ENCODE results near the gene IRF2.

Gene IRF2

DNA sequence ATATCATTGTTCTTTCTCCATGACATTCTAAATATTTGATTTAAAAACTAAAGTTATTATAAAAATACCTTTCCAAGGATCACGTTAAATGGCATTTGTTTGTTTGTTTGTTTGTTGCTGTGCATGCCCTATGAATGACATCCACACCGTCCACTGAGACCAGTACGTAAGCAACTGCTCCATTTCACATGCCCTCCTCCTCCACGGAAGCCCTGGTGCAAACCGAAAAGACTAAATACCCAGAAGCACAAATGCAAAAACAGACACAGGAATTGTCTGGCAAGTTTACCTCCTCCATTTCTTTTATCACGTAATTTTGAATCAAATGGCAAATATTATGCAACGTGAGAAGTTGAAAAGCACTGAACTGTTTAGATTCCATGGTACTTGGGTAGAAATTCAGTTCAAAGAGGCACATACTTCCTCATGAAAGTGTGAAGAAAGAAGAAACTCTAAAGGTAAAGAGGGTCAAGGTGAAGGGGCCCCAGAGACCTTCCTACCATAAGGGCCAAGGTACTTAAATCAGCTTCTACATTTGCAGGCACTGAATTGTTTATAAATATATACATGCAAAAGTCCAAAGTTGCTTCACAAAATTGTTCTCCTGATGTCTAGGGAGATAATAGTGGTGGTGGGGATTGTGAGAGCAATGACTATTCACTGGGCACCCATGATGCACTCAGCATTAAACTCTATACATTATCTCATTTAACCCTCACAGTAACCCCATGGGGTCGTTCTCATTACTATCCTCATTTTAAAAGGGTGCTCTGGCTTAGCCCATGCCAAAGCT, 23.4 kb downstream of the IRF2 start:
- DNase-seq (ENCODE audit: low spot score): no peak

DNA sequence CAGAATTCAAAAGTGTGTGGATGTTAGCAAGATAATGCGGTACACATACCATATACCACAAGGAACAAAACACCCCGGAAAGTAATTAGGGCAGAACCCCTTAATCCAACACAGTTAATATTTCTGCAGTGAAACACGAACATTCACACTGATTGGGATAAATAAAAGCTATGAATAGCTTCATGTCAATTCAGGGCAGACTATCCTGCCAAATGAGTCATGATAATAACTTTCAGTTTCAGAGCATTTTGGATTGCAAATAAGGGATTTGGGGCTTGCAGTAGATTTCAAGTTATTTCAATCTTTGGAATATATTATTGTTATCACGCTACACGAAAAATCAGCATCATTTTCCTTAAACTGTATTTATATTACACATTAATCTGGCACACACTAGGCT, 24.3 kb downstream of the IRF2 start:
- DNase-seq (ENCODE audit: low spot score): no peak

- DNase-seq (ENCODE audit: low spot score): no peak
These were observed 25.5 kb downstream of the IRF2 start for GRCh38 chr4:184448821-184449220.

- DNase-seq (ENCODE audit: low spot score): no peak
These were observed 26.2 kb downstream of the IRF2 start for GRCh38 chr4:184448141-184448540.

- no peak for DNase-seq (ENCODE audit: low spot score)
These were observed 26.7 kb downstream of the IRF2 start for GRCh38 chr4:184447664-184448063.

DNA sequence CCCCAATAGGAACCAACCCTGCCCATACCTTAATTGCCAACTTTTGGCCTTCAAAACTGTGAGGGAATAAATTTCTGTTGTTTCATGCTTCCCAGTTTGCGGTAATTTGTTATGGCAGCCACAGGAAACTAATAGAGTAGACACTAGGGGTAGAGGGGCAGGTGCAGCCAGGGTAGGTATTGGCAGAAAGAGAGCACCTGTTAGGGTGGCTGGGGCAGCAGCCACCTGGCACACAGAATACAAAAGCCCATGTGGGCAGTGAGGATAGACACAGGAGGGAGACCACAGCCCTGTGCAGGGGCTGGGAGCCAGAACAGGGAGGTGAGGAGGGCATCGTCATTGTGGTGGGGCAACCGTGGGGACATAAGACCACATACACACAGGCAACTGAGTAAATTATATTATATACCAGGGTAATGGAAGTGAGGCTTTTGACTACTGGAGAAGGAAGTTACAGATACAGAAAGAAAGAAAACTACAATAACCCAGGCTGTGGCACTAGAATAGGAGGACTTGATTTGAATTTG, 28.2 kb downstream of the IRF2 start:
- no peak for DNase-seq (ENCODE audit: low spot score)

DNA sequence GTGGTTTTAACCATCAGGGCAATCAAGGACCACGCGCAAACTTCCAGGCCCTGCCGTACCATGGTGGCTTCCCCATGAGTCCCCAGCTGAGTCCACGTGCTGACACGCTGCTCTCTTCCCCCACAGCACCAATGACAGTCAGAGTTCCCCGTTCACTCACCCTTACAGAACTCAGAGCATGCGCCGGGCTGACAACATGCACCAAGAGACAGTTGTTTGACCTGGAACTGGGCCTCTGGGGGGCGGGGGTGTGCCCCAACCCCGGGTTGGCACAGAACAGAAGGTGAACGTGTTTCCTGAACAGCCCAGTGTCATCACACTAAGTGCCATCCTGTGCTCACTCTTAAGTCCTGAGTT, 29.4 kb downstream of the IRF2 start:
- no peak for DNase-seq (ENCODE audit: low spot score)

GRCh38 chr4:184444215-184444952, 30.0 kb downstream of the IRF2 start:
- DNase-seq (ENCODE audit: low spot score): no peak

DNA sequence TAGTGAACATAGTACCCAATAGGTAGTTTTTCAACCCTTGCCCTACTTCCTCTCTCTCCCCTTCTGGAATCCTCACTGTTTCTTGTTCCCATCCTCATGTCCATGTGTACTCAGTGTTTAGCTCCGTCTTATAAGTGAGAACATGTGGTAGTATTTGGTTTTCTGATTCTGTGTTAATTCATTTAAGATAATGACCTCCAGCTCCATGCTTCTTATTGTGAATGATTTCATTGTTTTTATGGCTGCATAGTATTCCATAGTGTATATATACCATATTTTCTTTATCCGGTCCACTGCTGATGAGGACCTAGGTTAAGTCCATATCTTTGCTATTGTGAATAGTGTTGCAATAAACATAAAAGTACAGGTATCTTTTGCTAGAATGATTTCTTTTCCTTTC, 31.0 kb downstream of the IRF2 start:
- no peak for DNase-seq (ENCODE audit: low spot score)

- no peak for DNase-seq (ENCODE audit: low spot score)
These were observed 32.1 kb downstream of the IRF2 start for GRCh38 chr4:184442314-184442635.

- no peak for DNase-seq (ENCODE audit: low spot score)
These were observed 32.7 kb downstream of the IRF2 start for GRCh38 chr4:184441461-184442313.

DNA sequence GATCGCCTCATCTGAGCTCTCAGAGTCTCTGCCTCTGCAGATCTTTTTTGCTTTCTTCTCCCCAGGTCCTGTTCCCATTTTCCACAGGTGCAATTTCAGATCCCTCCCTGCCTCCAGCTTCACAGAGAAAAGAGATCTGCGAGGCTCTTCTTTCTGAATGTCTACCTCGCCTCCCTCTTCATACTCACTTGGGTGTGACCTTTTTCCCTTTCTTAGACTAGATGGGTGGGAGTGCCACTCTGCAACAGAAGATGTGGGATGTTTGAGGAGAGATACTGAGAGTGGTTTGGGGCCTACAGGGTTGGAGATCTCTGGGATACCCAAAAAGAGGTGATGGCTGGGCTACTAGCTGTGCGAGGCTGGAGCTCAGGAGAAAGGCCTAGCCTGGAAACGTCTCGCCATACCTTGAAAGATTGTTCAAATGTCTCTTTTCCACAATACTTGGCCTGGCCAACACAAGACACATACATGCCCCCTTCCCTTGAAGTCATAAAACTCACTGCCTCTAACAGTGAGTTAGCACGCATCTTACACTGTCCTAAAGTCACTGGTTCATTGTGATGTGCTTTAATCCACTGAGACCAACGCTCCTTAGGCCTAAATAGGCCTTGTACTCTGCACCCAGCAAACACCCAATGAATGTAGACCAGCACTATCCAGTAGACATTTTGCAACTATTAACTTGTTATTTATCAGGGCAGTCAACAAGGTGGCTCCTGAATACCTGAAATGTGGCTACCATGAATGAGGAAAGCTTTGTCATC, 33.6 kb downstream of the IRF2 start:
- DNase-seq (ENCODE audit: low spot score): no peak

DNA sequence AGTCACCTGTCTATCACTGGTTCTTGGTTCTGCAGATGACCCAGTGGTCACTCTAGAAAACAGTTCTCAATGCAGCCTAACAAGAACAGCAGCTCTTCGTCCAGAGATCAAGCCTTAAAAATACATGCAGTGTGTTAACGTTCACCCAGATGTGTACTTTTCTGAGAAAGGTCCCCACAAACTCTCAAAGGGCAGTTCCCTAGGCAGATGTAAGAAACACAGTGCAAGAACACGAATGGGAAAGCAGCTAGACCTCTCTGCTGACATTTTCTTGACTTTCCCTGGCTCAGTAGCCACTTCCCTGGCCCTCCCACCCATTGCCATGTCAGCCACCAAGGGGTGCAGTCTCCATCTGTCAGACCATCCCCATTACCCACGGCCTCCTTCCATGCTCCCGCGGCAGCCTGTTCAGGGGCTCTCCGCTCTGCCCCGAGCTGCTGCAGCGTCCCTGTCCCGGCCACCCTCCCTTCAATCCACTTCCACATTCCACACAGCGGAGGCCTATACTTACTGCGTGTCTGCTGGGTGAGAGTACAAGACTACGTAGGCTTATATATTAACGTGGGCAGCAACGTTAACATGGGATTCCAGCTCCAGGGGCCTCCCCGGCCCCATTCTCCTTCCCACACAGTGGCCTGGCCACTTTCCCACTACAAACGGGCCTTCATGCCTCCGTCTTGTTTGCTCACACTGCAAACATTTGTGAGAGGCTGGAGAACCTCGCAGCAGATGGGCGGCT, 34.3 kb downstream of the IRF2 start:
- no peak for DNase-seq (ENCODE audit: low spot score)

DNA sequence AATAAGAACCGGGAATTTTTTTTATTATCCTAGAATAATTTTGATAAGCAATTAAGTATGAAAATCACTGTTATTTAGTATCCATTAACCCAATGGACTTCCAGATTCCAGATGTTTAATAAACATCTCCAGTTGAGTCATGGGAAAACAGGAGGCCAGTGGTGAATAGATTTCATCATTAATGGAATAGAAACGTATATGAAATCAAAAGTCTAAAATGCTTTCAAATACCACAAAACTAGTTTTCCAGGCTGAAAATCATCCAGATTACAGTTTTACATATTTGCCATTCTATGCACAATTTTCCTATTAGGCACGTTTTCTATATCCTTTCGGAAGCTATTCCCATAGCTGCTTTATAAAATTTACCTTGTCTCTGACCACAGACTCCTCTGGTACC, 35.0 kb downstream of the IRF2 start:
- DNase-seq (ENCODE audit: low spot score): no peak

- no peak for DNase-seq (ENCODE audit: low spot score)
These were observed 36.0 kb downstream of the IRF2 start for GRCh38 chr4:184438375-184438774.

GRCh38 chr4:184437565-184438265, 36.6 kb downstream of the IRF2 start:
- no peak for DNase-seq (ENCODE audit: low spot score)

DNA sequence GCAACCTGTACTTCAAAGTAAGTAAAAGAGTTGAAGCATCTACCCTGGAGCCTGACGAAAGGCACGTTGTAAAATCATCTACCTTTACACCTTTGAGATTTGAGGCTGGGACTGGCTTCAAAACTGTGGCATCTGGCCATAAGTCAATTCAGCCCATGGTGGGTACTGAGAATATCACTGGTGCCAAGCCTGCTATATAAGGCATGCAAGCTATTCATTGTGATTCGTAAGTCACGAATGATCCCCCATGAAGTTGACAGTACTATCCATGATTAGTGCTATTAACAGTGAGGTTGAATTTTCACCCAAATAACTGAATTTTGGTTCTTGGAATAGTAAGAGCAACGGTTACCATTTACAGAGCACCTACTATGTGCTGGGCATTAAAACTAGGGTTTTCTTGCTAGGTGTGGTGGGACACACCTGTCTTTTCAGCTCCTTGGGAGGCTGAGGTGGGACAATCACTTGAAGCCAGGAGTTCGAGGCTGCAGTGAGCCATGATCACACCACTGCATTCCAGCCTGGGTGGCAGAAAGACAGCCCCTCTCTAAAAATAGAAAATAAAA, 39.8 kb downstream of the IRF2 start:
- DNase-seq (ENCODE audit: low spot score): no peak

DNA sequence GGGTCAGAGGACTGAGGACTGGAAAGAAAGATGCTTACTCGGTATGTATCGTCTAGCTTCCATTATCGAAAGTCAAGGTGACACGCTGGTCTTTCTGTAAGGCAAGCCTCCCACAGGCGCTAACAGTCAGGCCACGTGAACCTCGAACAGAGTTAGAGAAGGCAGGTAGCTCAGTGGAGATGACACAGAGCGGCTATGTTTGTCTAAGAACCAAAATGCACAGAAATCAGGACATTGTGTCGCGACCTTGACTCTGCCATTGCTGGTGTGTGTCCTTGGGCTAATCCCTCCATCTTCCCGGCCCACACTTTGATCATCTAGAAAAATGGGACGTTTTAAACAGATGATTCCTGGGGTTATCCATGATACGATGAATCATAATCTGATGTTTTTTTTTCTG, 40.3 kb downstream of the IRF2 start:
- DNase-seq (ENCODE audit: low spot score): no peak

DNA sequence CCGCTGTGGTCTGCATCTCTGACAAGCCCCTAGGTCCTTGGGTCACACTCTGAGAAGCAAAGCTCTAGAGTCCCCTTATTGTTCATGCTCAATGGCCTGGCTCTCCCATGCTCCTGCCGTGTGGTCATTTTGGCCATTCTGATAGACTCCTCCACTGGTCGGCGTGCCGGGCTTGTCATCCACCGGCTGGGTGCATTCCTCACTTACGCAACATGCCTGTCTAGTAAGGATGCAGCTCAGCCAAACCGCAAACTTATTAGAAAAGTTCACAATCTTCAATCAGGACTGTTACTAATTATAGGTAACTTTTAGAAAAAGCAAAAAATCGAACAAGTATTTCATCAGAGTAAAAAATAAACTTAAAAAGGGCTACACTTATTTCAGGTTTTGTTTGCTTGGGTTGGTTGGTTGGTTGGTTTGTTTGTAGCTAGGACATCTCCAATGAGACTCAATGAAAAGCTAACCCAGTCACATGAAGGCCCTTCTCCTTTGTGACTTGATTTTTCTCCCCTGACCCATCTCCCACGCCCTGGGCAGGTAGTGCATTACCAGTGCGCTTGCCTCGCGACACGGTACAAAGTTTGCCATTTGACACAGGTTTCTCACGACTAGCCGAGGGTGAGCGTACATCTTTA, 41.0 kb downstream of the IRF2 start:
- DNase-seq (ENCODE audit: low spot score): no peak

All from CD4-positive, alpha-beta T cell treated with Interleukin-15 for 4 hours (primary cell).